AG09309 (cell line): ENCODE data around the gene CD3D.

ENCODE experiments used
- DNase-seq: peaks from one replicate; pipeline ENCODE4 v3.0.0-alpha.2; 2010; ENCODE audit warnings: low read depth
- H3K4me3 ChIP-seq: 2 replicates; pipeline ENCODE4 v1.5.1; 2011; ENCODE audit warnings: mild to moderate bottlenecking, low read depth, low read length, moderate library complexity; ENCODE audit not compliant: control insufficient read depth
- TF ChIP-seq, protein P1 (sequence below): IDR thresholded peaks from 2 replicates; pipeline ENCODE4 v1.5.1; 2011; ENCODE audit warnings: mild to moderate bottlenecking, low read depth, low read length, inconsistent platforms; ENCODE audit not compliant: insufficient read depth, control insufficient read depth; ENCODE audit errors: missing control alignments

Gene CD3D

DNA sequence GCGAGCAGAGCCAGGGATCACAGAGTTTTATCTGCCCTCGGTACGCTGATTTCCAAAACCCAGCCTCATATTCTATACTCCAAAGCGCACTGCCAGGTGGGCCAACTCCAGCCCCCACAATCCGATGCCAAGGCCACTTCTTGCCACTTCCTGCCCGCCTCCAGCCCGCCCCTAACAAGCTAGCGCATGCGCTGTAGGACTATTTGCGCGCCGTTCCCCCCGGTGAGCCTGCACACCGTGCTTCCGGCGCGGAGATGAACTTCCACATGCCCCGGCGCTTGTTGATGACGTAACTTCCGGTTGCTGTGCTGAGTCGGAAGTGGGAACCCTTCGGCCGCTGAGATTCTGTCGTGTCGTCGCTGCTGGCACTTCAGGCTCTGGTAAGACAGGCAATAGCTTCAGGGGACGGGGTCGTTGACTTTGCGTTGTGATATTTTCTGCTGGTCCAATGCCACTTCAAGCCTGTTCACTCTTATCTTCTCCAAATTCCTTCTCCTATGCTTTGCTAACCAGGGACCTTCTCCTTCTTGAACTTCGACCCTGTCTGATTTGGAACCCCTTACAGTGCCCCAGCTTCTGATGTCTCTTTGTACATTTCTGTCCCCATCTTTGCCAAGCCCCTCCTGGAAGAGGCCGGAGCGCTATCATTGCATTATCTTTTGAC, 16.9 kb upstream of the CD3D start, which contains the start of gene UBE4A:
TSS of gene UBE4A (plus strand) at position 306 of the 664 bp plus-strand sequence. CDS start 5,481 bp downstream, outside the sequence.
- TF ChIP-seq, protein P1, sequence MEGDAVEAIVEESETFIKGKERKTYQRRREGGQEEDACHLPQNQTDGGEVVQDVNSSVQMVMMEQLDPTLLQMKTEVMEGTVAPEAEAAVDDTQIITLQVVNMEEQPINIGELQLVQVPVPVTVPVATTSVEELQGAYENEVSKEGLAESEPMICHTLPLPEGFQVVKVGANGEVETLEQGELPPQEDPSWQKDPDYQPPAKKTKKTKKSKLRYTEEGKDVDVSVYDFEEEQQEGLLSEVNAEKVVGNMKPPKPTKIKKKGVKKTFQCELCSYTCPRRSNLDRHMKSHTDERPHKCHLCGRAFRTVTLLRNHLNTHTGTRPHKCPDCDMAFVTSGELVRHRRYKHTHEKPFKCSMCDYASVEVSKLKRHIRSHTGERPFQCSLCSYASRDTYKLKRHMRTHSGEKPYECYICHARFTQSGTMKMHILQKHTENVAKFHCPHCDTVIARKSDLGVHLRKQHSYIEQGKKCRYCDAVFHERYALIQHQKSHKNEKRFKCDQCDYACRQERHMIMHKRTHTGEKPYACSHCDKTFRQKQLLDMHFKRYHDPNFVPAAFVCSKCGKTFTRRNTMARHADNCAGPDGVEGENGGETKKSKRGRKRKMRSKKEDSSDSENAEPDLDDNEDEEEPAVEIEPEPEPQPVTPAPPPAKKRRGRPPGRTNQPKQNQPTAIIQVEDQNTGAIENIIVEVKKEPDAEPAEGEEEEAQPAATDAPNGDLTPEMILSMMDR, result no peak
- peak within 1 kb of the TSS; percentile 59 for H3K4me3 ChIP-seq
- DNase-seq, result peak; percentile 70

DNA sequence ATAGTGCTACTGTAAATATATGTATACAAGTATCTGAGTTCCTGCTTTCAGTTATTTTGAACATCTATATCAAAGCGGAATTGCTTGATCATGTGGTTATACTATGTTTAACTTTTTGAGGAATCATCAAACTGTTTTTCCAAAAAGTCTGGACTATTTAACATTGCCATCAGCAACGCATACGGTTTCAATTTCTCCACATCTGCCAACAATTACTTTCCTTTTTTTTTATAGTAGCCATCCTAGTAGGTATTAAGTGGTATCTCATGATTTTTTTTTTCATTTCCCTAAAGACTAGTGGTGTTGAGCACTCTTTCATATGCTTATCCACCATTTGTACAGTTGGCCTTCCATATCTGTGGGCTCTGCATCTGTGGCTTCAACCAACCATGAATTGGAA, 15.6 kb upstream of the CD3D start:
- H3K4me3 ChIP-seq, result no peak overlapping the region
- no peak for DNase-seq
- TF ChIP-seq, protein P1, result no peak

DNA sequence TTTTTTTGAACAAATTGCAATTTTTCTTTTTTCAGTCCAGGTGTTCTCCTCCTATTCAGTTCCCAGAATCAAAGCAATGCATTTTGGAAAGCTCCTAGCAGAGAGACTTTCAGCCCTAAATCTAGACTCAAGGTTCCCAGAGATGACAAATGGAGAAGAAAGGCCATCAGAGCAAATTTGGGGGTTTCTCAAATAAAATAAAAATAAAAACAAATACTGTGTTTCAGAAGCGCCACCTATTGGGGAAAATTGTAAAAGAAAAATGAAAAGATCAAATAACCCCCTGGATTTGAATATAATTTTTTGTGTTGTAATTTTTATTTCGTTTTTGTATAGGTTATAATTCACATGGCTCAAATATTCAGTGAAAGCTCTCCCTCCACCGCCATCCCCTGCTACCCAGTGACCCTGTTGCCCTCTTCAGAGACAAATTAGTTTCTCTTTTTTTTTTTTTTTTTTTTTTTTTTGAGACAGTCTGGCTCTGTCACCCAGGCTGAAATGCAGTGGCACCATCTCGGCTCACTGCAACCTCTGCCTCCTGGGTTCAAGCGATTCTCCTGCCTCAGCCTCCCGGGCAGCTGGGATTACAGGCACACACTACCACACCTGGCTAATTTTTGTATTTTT, 10.7 kb upstream of the CD3D start:
- TF ChIP-seq, protein P1, result peak; percentile 42
- no peak for DNase-seq

DNA sequence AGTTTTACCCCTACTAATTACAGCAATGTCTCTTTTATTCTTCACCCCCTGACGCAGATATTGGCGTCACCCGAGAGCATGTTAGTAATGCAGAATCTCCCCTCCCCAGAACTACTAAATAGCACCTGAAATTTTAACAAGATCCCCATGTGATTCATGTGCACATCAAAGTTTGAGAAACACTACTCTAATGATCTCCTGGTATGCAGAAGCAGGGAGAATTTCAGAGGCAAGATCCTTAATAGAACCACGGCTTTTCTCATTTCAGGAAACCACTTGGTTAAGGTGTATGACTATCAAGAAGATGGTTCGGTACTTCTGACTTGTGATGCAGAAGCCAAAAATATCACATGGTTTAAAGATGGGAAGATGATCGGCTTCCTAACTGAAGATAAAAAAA, 7.0 kb upstream of the CD3D start:
- H3K4me3 ChIP-seq, result no peak overlapping the region
- DNase-seq, result no peak
- TF ChIP-seq, protein P1, result no peak

More for the DNA sequence above, 10.7 kb upstream of the CD3D start:
- no peak overlapping the region for H3K4me3 ChIP-seq

DNA sequence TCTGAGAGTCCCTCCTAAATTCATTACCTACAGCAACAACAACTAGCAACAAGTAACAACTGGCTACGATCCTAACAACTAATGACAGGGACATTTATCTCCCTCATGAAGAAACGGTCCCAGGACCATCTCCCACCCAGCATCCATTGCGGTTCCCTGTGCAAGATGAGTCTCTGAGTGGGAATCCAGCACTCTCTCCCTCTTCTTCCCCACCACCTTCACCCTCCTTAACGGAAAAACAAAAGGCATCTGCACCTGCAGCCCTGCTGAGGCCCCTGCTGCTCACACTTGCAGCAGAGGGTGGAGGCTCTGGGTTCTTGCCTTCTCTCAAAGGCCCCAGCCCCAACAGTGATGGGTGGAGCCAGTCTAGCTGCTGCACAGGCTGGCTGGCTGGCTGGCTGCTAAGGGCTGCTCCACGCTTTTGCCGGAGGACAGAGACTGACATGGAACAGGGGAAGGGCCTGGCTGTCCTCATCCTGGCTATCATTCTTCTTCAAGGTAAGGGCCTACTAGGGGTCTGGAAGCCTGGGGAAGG, 1.5 kb upstream of the CD3D start, which contains the start of gene CD3G:
TSS of gene CD3G (plus strand) at position 364 of the 535 bp plus-strand sequence. CDS start at position 444, 80 bp downstream.
- no peak for DNase-seq
- TF ChIP-seq, protein P1, result no peak
- no peak within 1 kb of the TSS for H3K4me3 ChIP-seq

DNA sequence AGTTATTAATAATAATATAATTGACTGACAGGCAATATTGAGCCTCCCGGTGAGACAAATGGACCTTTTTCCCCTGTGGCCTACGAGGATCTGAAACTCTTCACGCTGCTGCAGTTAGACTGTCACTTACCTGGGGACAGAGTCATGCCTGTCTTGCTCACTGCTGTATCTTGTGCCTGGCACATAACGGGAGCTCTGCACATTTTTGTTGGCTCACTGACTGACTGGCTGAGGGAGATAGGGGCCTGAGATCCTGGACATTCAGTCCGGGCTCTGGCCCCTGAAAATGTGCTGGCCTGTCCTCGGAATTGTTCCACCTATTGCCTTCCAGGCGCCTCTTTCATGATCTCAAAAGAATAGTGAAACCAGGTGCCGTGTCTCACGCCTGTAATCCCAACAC, 743 bp upstream of the CD3D start:
- TF ChIP-seq, protein P1, result no peak
- DNase-seq, result no peak
- H3K4me3 ChIP-seq, result no peak overlapping the region
